Loucy (cell line): ENCODE measurements around the gene TIPIN.

Experiments used
- H2AFZ ChIP-seq: fragments of 200-600 bp; sonication (generic); 2 replicates; pipeline ENCODE4 v1.6.0; 2016; ENCODE audit warnings: antibody characterized with exemption, mild to moderate bottlenecking, low read length, moderate library complexity
- H3F3A ChIP-seq: fragments of 200-600 bp; 2 replicates; pipeline ENCODE4 v1.6.0; 2016; ENCODE audit warnings: antibody characterized with exemption, low read depth, mild to moderate bottlenecking
- H3K27me3 ChIP-seq: fragments of 200-600 bp; sonication (generic); 2 replicates; pipeline ENCODE4 v1.6.1; 2014; ENCODE audit warnings: low read length, mild to moderate bottlenecking; ENCODE audit not compliant: insufficient read depth, poor library complexity, severe bottlenecking
- H3K36me3 ChIP-seq: fragments of 200-600 bp; sonication (generic); 2 replicates; pipeline ENCODE4 v1.6.1; 2016; ENCODE audit warnings: low read length; ENCODE audit not compliant: insufficient read depth
- H3K4me1 ChIP-seq: fragments of 200-600 bp; sonication (generic); 2 replicates; pipeline ENCODE4 v1.5.1; 2014; ENCODE audit warnings: low read length, mild to moderate bottlenecking; ENCODE audit not compliant: insufficient read depth, poor library complexity, severe bottlenecking
- H3K4me2 ChIP-seq: fragments of 200-600 bp; sonication (generic); 2 replicates; pipeline ENCODE4 v1.6.0; 2014; ENCODE audit warnings: antibody characterized with exemption, low read length, low read depth, mild to moderate bottlenecking; ENCODE audit not compliant: poor library complexity, severe bottlenecking
- H3K4me3 ChIP-seq: fragments of 200-600 bp; sonication (generic); 2 replicates; pipeline ENCODE4 v1.5.1; 2014; ENCODE audit warnings: low read length, mild to moderate bottlenecking, mixed read lengths; ENCODE audit not compliant: poor library complexity, severe bottlenecking
- H3K79me2 ChIP-seq: fragments of 200-600 bp; sonication (generic); 2 replicates; pipeline ENCODE4 v1.6.1; 2014; ENCODE audit warnings: low read length; ENCODE audit not compliant: insufficient read depth
- H3K9ac ChIP-seq: fragments of 200-600 bp; sonication (generic); 2 replicates; pipeline ENCODE4 v1.6.0; 2014; ENCODE audit warnings: mild to moderate bottlenecking, low read depth, low read length, moderate library complexity; ENCODE audit not compliant: poor library complexity, severe bottlenecking
- H3K9me2 ChIP-seq: fragments of 200-600 bp; sonication (generic); replicated peaks from 2 replicates; pipeline ENCODE4 v1.6.1; 2016; ENCODE audit warnings: low read depth, low read length, mixed read lengths
- H3K9me3 ChIP-seq: fragments of 200-600 bp; sonication (generic); 2 replicates; pipeline ENCODE4 v1.6.1; 2014; ENCODE audit warnings: mild to moderate bottlenecking, antibody characterized with exemption, low read length, low read depth; ENCODE audit not compliant: insufficient read depth
- H4K20me1 ChIP-seq: fragments of 200-600 bp; sonication (generic); 2 replicates; pipeline ENCODE4 v1.6.0; 2014; ENCODE audit warnings: antibody characterized with exemption, low read length, mild to moderate bottlenecking; ENCODE audit not compliant: insufficient read depth, poor library complexity, severe bottlenecking
- EZH2phosphoT487 ChIP-seq: fragments of 200-600 bp; IDR thresholded peaks from 2 replicates; pipeline ENCODE4 v1.6.1; 2018; ENCODE audit warnings: antibody characterized with exemption, mild to moderate bottlenecking, moderate library complexity, borderline replicate concordance
- TF ChIP-seq, protein P1 (sequence below): fragments of 200-600 bp; sonication (generic); conservative IDR thresholded peaks from 2 replicates; pipeline ENCODE4 v1.5.1; 2014; ENCODE audit warnings: mild to moderate bottlenecking, antibody characterized with exemption, low read length

TIPIN gene

DNA sequence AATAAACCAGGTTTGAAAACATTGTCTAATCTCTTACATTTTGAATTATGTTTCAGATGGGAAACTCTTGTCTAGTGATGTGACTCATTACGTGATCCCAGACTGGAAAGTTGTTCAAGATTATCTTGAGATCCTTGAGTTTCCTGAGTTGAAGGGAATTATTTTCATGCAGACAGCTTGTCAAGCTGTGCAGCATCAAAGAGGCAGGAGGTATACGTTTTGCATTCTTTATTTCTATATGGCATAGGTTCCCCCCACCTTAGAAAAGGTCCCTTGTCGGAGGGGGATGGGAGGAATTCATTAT lies 61.6 kb downstream of the TIPIN start:
- Histone ChIP-seq H3K36me3 (peaks cover 4% of the 10 kb centered on the region; the same call in 1 of the 2 replicates), H3K9ac (peak overlapping the region; percentile 98), H3K79me2 (peaks cover 59% of the 10 kb centered on the region), H3F3A (peaks cover 5% of the 10 kb centered on the region; the same call in 1 of the 2 replicates), H3K9me2 (no peaks in the 10 kb centered on the region), H4K20me1 (peaks cover 14% of the 10 kb centered on the region), H3K4me3 (peak overlapping the region; percentile 97), H3K4me2 (peak overlapping the region; percentile 97), H3K9me3 (no peaks in the 10 kb centered on the region), H2AFZ (no peak overlapping the region), H3K27me3 (no peaks in the 10 kb centered on the region), H3K4me1 (peaks cover 46% of the 10 kb centered on the region)
- TF ChIP-seq, protein P1, sequence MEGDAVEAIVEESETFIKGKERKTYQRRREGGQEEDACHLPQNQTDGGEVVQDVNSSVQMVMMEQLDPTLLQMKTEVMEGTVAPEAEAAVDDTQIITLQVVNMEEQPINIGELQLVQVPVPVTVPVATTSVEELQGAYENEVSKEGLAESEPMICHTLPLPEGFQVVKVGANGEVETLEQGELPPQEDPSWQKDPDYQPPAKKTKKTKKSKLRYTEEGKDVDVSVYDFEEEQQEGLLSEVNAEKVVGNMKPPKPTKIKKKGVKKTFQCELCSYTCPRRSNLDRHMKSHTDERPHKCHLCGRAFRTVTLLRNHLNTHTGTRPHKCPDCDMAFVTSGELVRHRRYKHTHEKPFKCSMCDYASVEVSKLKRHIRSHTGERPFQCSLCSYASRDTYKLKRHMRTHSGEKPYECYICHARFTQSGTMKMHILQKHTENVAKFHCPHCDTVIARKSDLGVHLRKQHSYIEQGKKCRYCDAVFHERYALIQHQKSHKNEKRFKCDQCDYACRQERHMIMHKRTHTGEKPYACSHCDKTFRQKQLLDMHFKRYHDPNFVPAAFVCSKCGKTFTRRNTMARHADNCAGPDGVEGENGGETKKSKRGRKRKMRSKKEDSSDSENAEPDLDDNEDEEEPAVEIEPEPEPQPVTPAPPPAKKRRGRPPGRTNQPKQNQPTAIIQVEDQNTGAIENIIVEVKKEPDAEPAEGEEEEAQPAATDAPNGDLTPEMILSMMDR: no peak
- TF ChIP-seq EZH2phosphoT487: no peak

DNA sequence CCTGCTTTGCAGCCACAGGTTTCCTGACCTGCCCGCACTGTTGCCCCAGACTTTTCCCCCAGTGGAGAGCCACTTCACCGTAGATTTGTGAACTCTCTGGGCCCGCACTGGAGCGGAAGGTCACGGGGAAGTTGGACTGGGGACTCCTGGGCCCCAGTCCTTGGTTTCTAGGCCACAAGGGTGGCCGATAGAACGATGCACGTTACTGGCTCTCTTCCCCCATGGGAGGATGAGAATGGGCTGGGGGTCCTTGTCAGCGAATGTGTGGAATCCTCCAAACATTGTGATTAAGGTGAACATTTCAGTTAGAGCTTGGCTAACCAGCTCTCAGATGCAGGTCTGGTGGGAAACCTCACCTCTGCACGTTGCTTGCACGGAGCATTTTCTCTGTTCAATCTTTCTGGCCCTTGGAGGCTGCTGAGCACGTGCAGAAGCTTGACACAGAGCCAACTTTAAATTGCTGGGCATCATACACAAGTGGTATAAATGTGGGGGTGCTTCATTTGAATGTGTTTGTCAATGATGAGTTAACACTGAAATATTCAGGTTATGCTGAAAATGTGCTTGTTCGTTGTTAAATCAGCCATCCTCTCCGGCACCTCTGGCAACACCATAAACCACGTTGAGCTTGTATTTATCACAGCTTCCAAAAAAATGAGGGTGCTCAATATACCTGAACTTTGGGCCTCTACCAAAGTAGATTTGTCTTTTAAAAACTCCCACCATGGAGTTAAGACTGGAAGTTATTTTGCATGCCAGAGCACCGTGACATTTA lies 62.1 kb downstream of the TIPIN start:
- Histone ChIP-seq H3K9me2 (no peaks in the 10 kb centered on the region), H3F3A (peaks cover 5% of the 10 kb centered on the region; the same call in 1 of the 2 replicates), H3K79me2 (peaks cover 59% of the 10 kb centered on the region), H3K4me2 (peak overlapping the region; percentile 97), H3K9ac (peak overlapping the region; percentile 98), H3K4me1 (peaks cover 46% of the 10 kb centered on the region), H3K27me3 (no peaks in the 10 kb centered on the region), H3K36me3 (peaks cover 4% of the 10 kb centered on the region; the same call in 1 of the 2 replicates), H3K9me3 (no peaks in the 10 kb centered on the region), H2AFZ (peak overlapping the region; percentile 89), H4K20me1 (peaks cover 14% of the 10 kb centered on the region), H3K4me3 (peak overlapping the region; percentile 97)
- TF ChIP-seq, protein P1: no peak
- no peak for TF ChIP-seq EZH2phosphoT487

- Histone ChIP-seq H3K27me3 (no peaks in the 10 kb centered on the region), H3K4me3 (peak within 1 kb of the TSS; percentile 97), H3K4me1 (peaks cover 46% of the 10 kb centered on the region), H4K20me1 (peaks cover 14% of the 10 kb centered on the region), H3K4me2 (peak within 1 kb of the TSS; percentile 97), H3F3A (peaks cover 5% of the 10 kb centered on the region; the same call in 1 of the 2 replicates), H3K36me3 (peaks cover 4% of the 10 kb centered on the region; the same call in 1 of the 2 replicates), H3K9me2 (no peaks in the 10 kb centered on the region), H3K9ac (peak within 1 kb of the TSS; percentile 98), H3K9me3 (no peaks in the 10 kb centered on the region), H2AFZ (peak within 1 kb of the TSS; percentile 99), H3K79me2 (peaks cover 59% of the 10 kb centered on the region)
- TF ChIP-seq, protein P1: no peak
- no peak for TF ChIP-seq EZH2phosphoT487
Observed at GRCh38 chr15:66293419-66294156, 62.9 kb downstream of the TIPIN start, which contains the start of gene DIS3L. Gene DIS3L, plus strand, starts transcription at chr15:66293568. Its CDS starts 29 bp downstream, at chr15:66293597.
